Right renal cortex interstitium (tissue), 3 donors: Measurements from ENCODE around the gene TEAD1. TPM values are rescaled to one million over a fixed set of nuclear protein-coding genes. Genes with fewer than 3 reads are reported as not detected.
A peak's percentile ranks its signal among the peaks of the same experiment; 100 is the strongest.
"Not testable (repeated sequence)": the region's sequence is repeated elsewhere in the genome, so short reads cannot be mapped to it uniquely, and the experiment has no call there.

Experiments
- DNase-seq, 3 donors: peaks; one replicate each; pipeline ENCODE4 v3.0.0-alpha.2; 2013; ENCODE audit warnings: low read depth in 3 of 3, low spot score in 2 of 3
- polyA plus RNA-seq, 3 donors: library from polyadenylated mRNA; unstranded; fragments of 120-200 nt; gene quantifications; one replicate each; pipeline ENCODE4 v1.2.1, GENCODE V29; 2013; ENCODE audit not compliant: insufficient read length in 3 of 3

The TEAD1 gene
- polyA plus RNA-seq, 3 donors, result 79.7 to 82.7 (median 80.0) TPM

GRCh38 chr11:12733091-12733490 is 58.9 kb downstream of the TEAD1 start:
- DNase-seq, result no peak

- DNase-seq, result no peak
Measured at GRCh38 chr11:12734625-12735024, 60.4 kb downstream of the TEAD1 start.

- no peak for DNase-seq
Measured at GRCh38 chr11:12735262-12735661, 61.0 kb downstream of the TEAD1 start.

- no peak for DNase-seq
Measured at GRCh38 chr11:12737024-12737423, 62.8 kb downstream of the TEAD1 start.

GRCh38 chr11:12741671-12742216 is 67.5 kb downstream of the TEAD1 start:
- no peak for DNase-seq

GRCh38 chr11:12743834-12744449 is 69.7 kb downstream of the TEAD1 start:
- DNase-seq, result no peak

GRCh38 chr11:12744826-12745502 is 70.7 kb downstream of the TEAD1 start:
- no peak for DNase-seq

GRCh38 chr11:12745787-12746186 is 71.6 kb downstream of the TEAD1 start:
- DNase-seq, result no peak

- DNase-seq, result peak in 2 of 3 donors; percentile 80 to 86
Measured at GRCh38 chr11:12746593-12747097, 72.4 kb downstream of the TEAD1 start.

GRCh38 chr11:12748561-12748960 is 74.3 kb downstream of the TEAD1 start:
- no peak for DNase-seq

- no peak for DNase-seq
Measured at GRCh38 chr11:12749442-12749841, 75.2 kb downstream of the TEAD1 start.

GRCh38 chr11:12750181-12750580 is 76.0 kb downstream of the TEAD1 start:
- no peak for DNase-seq

GRCh38 chr11:12752868-12753524 is 78.8 kb downstream of the TEAD1 start:
- no peak for DNase-seq

- no peak for DNase-seq
Measured at GRCh38 chr11:12754021-12754420, 79.8 kb downstream of the TEAD1 start.

- DNase-seq, result no peak
Measured at GRCh38 chr11:12754582-12755234, 80.5 kb downstream of the TEAD1 start.

GRCh38 chr11:12755510-12756453 is 81.6 kb downstream of the TEAD1 start:
- no peak for DNase-seq

GRCh38 chr11:12756454-12756806 is 82.2 kb downstream of the TEAD1 start:
- DNase-seq, result no peak

- DNase-seq, result no peak
Measured at GRCh38 chr11:12756867-12757266, 82.6 kb downstream of the TEAD1 start.

GRCh38 chr11:12757416-12757815 is 83.2 kb downstream of the TEAD1 start:
- DNase-seq, result no peak

- not testable (repeated sequence) for DNase-seq
Measured at GRCh38 chr11:12758117-12758516, 83.9 kb downstream of the TEAD1 start.
